Fibroblast of gingiva (primary cell): ENCODE results near the gene CCDC201.
A peak's percentile ranks its signal among the peaks of the same experiment; 100 is the strongest.
"Not testable (repeated sequence)": the region's sequence is repeated elsewhere in the genome, so short reads cannot be mapped to it uniquely, and the experiment has no call there.

Source experiments
- DNase-seq: peaks from one replicate; pipeline ENCODE4 v3.0.0-alpha.2; 2011; ENCODE audit warnings: low read depth

The CCDC201 gene

GRCh38 chr7:45874408-45875131 is 1.7 kb upstream of the CCDC201 start:
- DNase-seq: peak; percentile 25

- no peak for DNase-seq
Measured at GRCh38 chr7:45873355-45873754, 473 bp upstream of the CCDC201 start.

- no peak for DNase-seq
Measured at GRCh38 chr7:45872116-45873034, 507 bp downstream of the CCDC201 start.

GRCh38 chr7:45869426-45869825 is 3.5 kb downstream of the CCDC201 start:
- DNase-seq: no peak

- no peak for DNase-seq
Measured at GRCh38 chr7:45867471-45867870, 5.4 kb downstream of the CCDC201 start.

GRCh38 chr7:45865594-45866410 is 7.1 kb downstream of the CCDC201 start:
- no peak for DNase-seq

GRCh38 chr7:45863715-45864114 is 9.2 kb downstream of the CCDC201 start:
- DNase-seq: no peak

- DNase-seq: not testable (repeated sequence)
Measured at GRCh38 chr7:45856888-45857287, 16.0 kb downstream of the CCDC201 start.

- DNase-seq: not testable (repeated sequence)
Measured at GRCh38 chr7:45855680-45856079, 17.2 kb downstream of the CCDC201 start.

- not testable (repeated sequence) for DNase-seq
Measured at GRCh38 chr7:45853491-45853890, 19.4 kb downstream of the CCDC201 start.

- DNase-seq: not testable (repeated sequence)
Measured at GRCh38 chr7:45852984-45853383, 19.9 kb downstream of the CCDC201 start.

- not testable (repeated sequence) for DNase-seq
Measured at GRCh38 chr7:45848734-45849133, 24.1 kb downstream of the CCDC201 start.

GRCh38 chr7:45846536-45846935 is 26.3 kb downstream of the CCDC201 start:
- DNase-seq: not testable (repeated sequence)

- not testable (repeated sequence) for DNase-seq
Measured at GRCh38 chr7:45841926-45842717, 30.8 kb downstream of the CCDC201 start.

- DNase-seq: not testable (repeated sequence)
Measured at GRCh38 chr7:45838852-45839251, 34.0 kb downstream of the CCDC201 start.

GRCh38 chr7:45832433-45833177 is 40.3 kb downstream of the CCDC201 start:
- peak; percentile 69 for DNase-seq

- not testable (repeated sequence) for DNase-seq
Measured at GRCh38 chr7:45829846-45830245, 43.0 kb downstream of the CCDC201 start.

GRCh38 chr7:45827731-45828130 is 45.2 kb downstream of the CCDC201 start:
- not testable (repeated sequence) for DNase-seq

- DNase-seq: not testable (repeated sequence)
Measured at GRCh38 chr7:45826550-45826949, 46.3 kb downstream of the CCDC201 start.

- DNase-seq: not testable (repeated sequence)
Measured at GRCh38 chr7:45818763-45819162, 54.1 kb downstream of the CCDC201 start.
